Karpas-422 (cell line): ENCODE measurements around the gene OXSR1. TPM values are rescaled to one million over a fixed set of nuclear protein-coding genes. Genes with fewer than 3 reads are reported as not detected.

Source experiments
- DNase-seq: peaks from one replicate; pipeline ENCODE4 v3.0.0-alpha.2; 2015
- H2AFZ ChIP-seq: fragments of 200-600 bp; sonication (generic); 2 replicates; pipeline ENCODE4 v1.6.1; 2014; ENCODE audit warnings: antibody characterized with exemption, low read length, mixed read lengths
- H3K27ac ChIP-seq: fragments of 200-600 bp; sonication (generic); 2 replicates; pipeline ENCODE4 v1.5.1; 2014; ENCODE audit warnings: mild to moderate bottlenecking, low read length, moderate library complexity
- H3K27me3 ChIP-seq: fragments of 200-600 bp; sonication (generic); 2 replicates; pipeline ENCODE4 v1.6.1; 2014; ENCODE audit warnings: low read length, mixed read lengths
- H3K36me3 ChIP-seq: fragments of 200-600 bp; sonication (generic); 2 replicates; pipeline ENCODE4 v1.6.1; 2014; ENCODE audit warnings: low read length, mixed read lengths; ENCODE audit not compliant: insufficient read depth
- H3K4me1 ChIP-seq: fragments of 200-600 bp; sonication (generic); 2 replicates; pipeline ENCODE4 v1.6.1; 2014; ENCODE audit warnings: mild to moderate bottlenecking, low read length, mixed read lengths
- H3K4me2 ChIP-seq: fragments of 200-600 bp; sonication (generic); 2 replicates; pipeline ENCODE4 v1.6.1; 2014; ENCODE audit warnings: low read length, low read depth, mild to moderate bottlenecking; ENCODE audit not compliant: poor library complexity, severe bottlenecking
- H3K4me3 ChIP-seq: fragments of 200-600 bp; sonication (generic); 2 replicates; pipeline ENCODE4 v1.5.1; 2014; ENCODE audit warnings: mild to moderate bottlenecking, antibody characterized with exemption, low read length, mixed read lengths
- H3K79me2 ChIP-seq: fragments of 200-600 bp; sonication (generic); 2 replicates; pipeline ENCODE4 v1.6.1; 2014; ENCODE audit warnings: mild to moderate bottlenecking, low read length, mixed read lengths
- H3K9ac ChIP-seq: fragments of 200-600 bp; sonication (generic); 2 replicates; pipeline ENCODE4 v1.6.0; 2014; ENCODE audit warnings: low read length
- H3K9me2 ChIP-seq: fragments of 200-600 bp; sonication (generic), shearing (Covaris generic); replicated peaks from 2 replicates; pipeline ENCODE4 v1.6.0; 2014; ENCODE audit warnings: mild to moderate bottlenecking, low read length, moderate library complexity; ENCODE audit not compliant: insufficient read depth
- H3K9me3 ChIP-seq: fragments of 300-700, 200-600 bp; sonication (generic); 2 replicates; pipeline ENCODE4 v1.6.1; 2014; ENCODE audit warnings: low read length, mixed read lengths
- H4K20me1 ChIP-seq: fragments of 200-600 bp; sonication (generic); 2 replicates; pipeline ENCODE4 v1.6.1; 2014; ENCODE audit warnings: mild to moderate bottlenecking, antibody characterized with exemption, low read length, low read depth; ENCODE audit not compliant: insufficient read depth
- total RNA-seq: library from RNA; depleted of rRNA; stranded (reverse); fragments of >200 nt; shearing (Covaris generic); gene quantifications from 2 replicates; pipeline ENCODE4 v1.2.3, GENCODE V29; 2014; ENCODE audit warnings: low replicate concordance

Gene OXSR1
- total RNA-seq, 1 experiment from 2014 or later: 55.3 TPM

GRCh38 chr3:38143511-38143910, 21.8 kb upstream of the OXSR1 start:
- Histone ChIP-seq H3K9me2 (no peaks in the 10 kb centered on the region), H3K4me2 (no peak overlapping the region), H3K27ac (no peak overlapping the region), H3K9ac (no peak overlapping the region), H3K4me1 (peaks cover 19% of the 10 kb centered on the region), H3K9me3 (peaks cover 4% of the 10 kb centered on the region; the same call in 1 of the 2 replicates), H3K79me2 (peaks cover 15% of the 10 kb centered on the region), H4K20me1 (0 out of 2 replicates have a peak, but pooled peaks cover 10% of the 10 kb centered on the region), H3K4me3 (no peak overlapping the region), H2AFZ (no peak overlapping the region), H3K27me3 (no peaks in the 10 kb centered on the region), H3K36me3 (peaks cover 14% of the 10 kb centered on the region)
- no peak for DNase-seq

- no peaks in the 10 kb centered on the region for H3K9me2 ChIP-seq
- H3K27ac ChIP-seq: no peak overlapping the region
- no peak for DNase-seq
- H3K4me2 ChIP-seq: no peak overlapping the region
- H3K9me3 ChIP-seq: peaks cover 4% of the 10 kb centered on the region; the same call in 1 of the 2 replicates
- peaks cover 2% of the 10 kb centered on the region for H3K36me3 ChIP-seq
- no peaks in the 10 kb centered on the region for H4K20me1 ChIP-seq
- no peak overlapping the region for H2AFZ ChIP-seq
- H3K79me2 ChIP-seq: no peaks in the 10 kb centered on the region
- no peak overlapping the region for H3K4me3 ChIP-seq
- peaks cover 10% of the 10 kb centered on the region for H3K4me1 ChIP-seq
- no peak overlapping the region for H3K9ac ChIP-seq
- H3K27me3 ChIP-seq: no peaks in the 10 kb centered on the region
These were observed 18.8 kb upstream of the OXSR1 start for GRCh38 chr3:38146504-38146903.

- Histone ChIP-seq H3K9me2 (no peaks in the 10 kb centered on the region), H3K4me3 (no peak overlapping the region), H2AFZ (no peak overlapping the region), H3K4me1 (peaks cover 10% of the 10 kb centered on the region), H3K9me3 (peaks cover 4% of the 10 kb centered on the region; the same call in 1 of the 2 replicates), H3K79me2 (no peaks in the 10 kb centered on the region), H3K9ac (no peak overlapping the region), H3K4me2 (no peak overlapping the region), H4K20me1 (no peaks in the 10 kb centered on the region), H3K27ac (no peak overlapping the region), H3K27me3 (no peaks in the 10 kb centered on the region), H3K36me3 (no peaks in the 10 kb centered on the region)
- DNase-seq: no peak
These were observed 17.9 kb upstream of the OXSR1 start for GRCh38 chr3:38147421-38147820.

GRCh38 chr3:38148311-38148882, 16.9 kb upstream of the OXSR1 start:
- Histone ChIP-seq H3K27ac (no peak overlapping the region), H3K4me1 (peaks cover 9% of the 10 kb centered on the region), H3K4me3 (no peak overlapping the region), H3K27me3 (no peaks in the 10 kb centered on the region), H4K20me1 (no peaks in the 10 kb centered on the region), H3K9ac (no peak overlapping the region), H2AFZ (no peak overlapping the region), H3K9me3 (peaks cover 4% of the 10 kb centered on the region; the same call in 1 of the 2 replicates), H3K79me2 (no peaks in the 10 kb centered on the region), H3K36me3 (no peaks in the 10 kb centered on the region), H3K9me2 (no peaks in the 10 kb centered on the region), H3K4me2 (no peak overlapping the region)
- DNase-seq: no peak

GRCh38 chr3:38149708-38150107, 15.6 kb upstream of the OXSR1 start:
- Histone ChIP-seq H3K36me3 (no peaks in the 10 kb centered on the region), H3K9me3 (peaks cover 4% of the 10 kb centered on the region; the same call in 1 of the 2 replicates), H3K9me2 (no peaks in the 10 kb centered on the region), H4K20me1 (no peaks in the 10 kb centered on the region), H3K27ac (peak overlapping the region; percentile 9; the same call in 1 of the 2 replicates), H3K79me2 (no peaks in the 10 kb centered on the region), H3K27me3 (no peaks in the 10 kb centered on the region), H3K4me1 (peaks cover 4% of the 10 kb centered on the region; the same call in 1 of the 2 replicates), H3K4me3 (no peak overlapping the region), H3K4me2 (no peak overlapping the region), H3K9ac (no peak overlapping the region), H2AFZ (peak overlapping the region; percentile 93)
- no peak for DNase-seq

- Histone ChIP-seq H4K20me1 (no peaks in the 10 kb centered on the region), H3K27me3 (no peaks in the 10 kb centered on the region), H2AFZ (no peak overlapping the region), H3K4me2 (no peak overlapping the region), H3K4me1 (peaks cover 4% of the 10 kb centered on the region; the same call in 1 of the 2 replicates), H3K9ac (no peak overlapping the region), H3K36me3 (no peaks in the 10 kb centered on the region), H3K4me3 (no peak overlapping the region), H3K9me2 (no peaks in the 10 kb centered on the region), H3K27ac (no peak overlapping the region), H3K9me3 (peaks cover 4% of the 10 kb centered on the region; the same call in 1 of the 2 replicates), H3K79me2 (no peaks in the 10 kb centered on the region)
- DNase-seq: no peak
These were observed 14.4 kb upstream of the OXSR1 start for GRCh38 chr3:38150780-38151528.

GRCh38 chr3:38151667-38152265, 13.6 kb upstream of the OXSR1 start:
- Histone ChIP-seq H3K9ac (no peak overlapping the region), H3K27me3 (no peaks in the 10 kb centered on the region), H4K20me1 (no peaks in the 10 kb centered on the region), H3K4me3 (no peak overlapping the region), H3K9me2 (no peaks in the 10 kb centered on the region), H3K27ac (no peak overlapping the region), H3K9me3 (peaks cover 4% of the 10 kb centered on the region; the same call in 1 of the 2 replicates), H2AFZ (no peak overlapping the region), H3K79me2 (no peaks in the 10 kb centered on the region), H3K36me3 (no peaks in the 10 kb centered on the region), H3K4me2 (no peak overlapping the region), H3K4me1 (peaks cover 4% of the 10 kb centered on the region; the same call in 1 of the 2 replicates)
- no peak for DNase-seq

GRCh38 chr3:38152609-38153008, 12.7 kb upstream of the OXSR1 start:
- Histone ChIP-seq H3K4me2 (no peak overlapping the region), H3K9ac (no peak overlapping the region), H3K4me1 (peaks cover 4% of the 10 kb centered on the region; the same call in 1 of the 2 replicates), H3K36me3 (no peaks in the 10 kb centered on the region), H2AFZ (no peak overlapping the region), H3K79me2 (no peaks in the 10 kb centered on the region), H3K9me3 (no peaks in the 10 kb centered on the region), H3K27me3 (no peaks in the 10 kb centered on the region), H3K27ac (no peak overlapping the region), H4K20me1 (no peaks in the 10 kb centered on the region), H3K9me2 (no peaks in the 10 kb centered on the region), H3K4me3 (no peak overlapping the region)
- DNase-seq: no peak
